IMR-90 (cell line): Measurements from ENCODE around the gene EHD4. TPM values are rescaled to one million over a fixed set of nuclear protein-coding genes. Genes with fewer than 3 reads are reported as not detected.

Experiments
- ATAC-seq: fragments of 200-7000 bp; cut with Tn5 transposase; 2 replicates; pipeline ENCODE4 v1.9.1; 2020; ENCODE audit warnings: low read depth, mild to moderate bottlenecking, moderate library complexity
- BruUV-seq: library from RNA; stranded (reverse); fragments of 400-500 nt; replicated peaks from 2 replicates; lab custom pipeline; 2021; lab: Mats Ljungman, UMichigan
- CTCF ChIA-PET: fragments of 300-600 bp; formaldehyde crosslinking; extraction: SDS; loops from one replicate; lab custom pipeline; 2021; ENCODE audit warnings: antibody characterized with exemption; lab: Yijun Ruan, JAX
- POLR2A ChIA-PET: fragments of 300-600 bp; sonication (Branson Sonifier 250); formaldehyde crosslinking; loops from one replicate; lab custom pipeline; 2022; ENCODE audit warnings: antibody characterized with exemption; ENCODE audit not compliant: unreplicated experiment; lab: Charles Lee
- DNase-seq: peaks from one replicate; pipeline ENCODE4 v3.0.0; 2013
- H2AFZ ChIP-seq: replicated peaks from 2 replicates; pipeline ENCODE3; 2013; ENCODE audit warnings: low read length, mild to moderate bottlenecking; ENCODE audit not compliant: poor library complexity
- H2AK5ac ChIP-seq: 2 replicates; pipeline ENCODE4 v1.6.1; 2013; ENCODE audit warnings: low read depth, low read length, inconsistent platforms
- H2AK9ac ChIP-seq: replicated peaks from 2 replicates; pipeline ENCODE3; 2013; ENCODE audit warnings: mild to moderate bottlenecking, low read depth, low read length, moderate library complexity; ENCODE audit not compliant: poor library complexity
- H2BK120ac ChIP-seq: 2 replicates; pipeline ENCODE4 v1.6.1; 2013; ENCODE audit warnings: low read depth, low read length, inconsistent platforms
- H2BK15ac ChIP-seq: 3 replicates; pipeline ENCODE4 v1.6.1; 2013; ENCODE audit warnings: low read depth, low read length, inconsistent platforms
- H2BK20ac ChIP-seq: 2 replicates; pipeline ENCODE4 v1.6.1; 2013; ENCODE audit warnings: low read depth, mild to moderate bottlenecking, inconsistent platforms, low read length, moderate library complexity
- H2BK5ac ChIP-seq: 2 replicates; pipeline ENCODE4 v1.6.1; 2013; ENCODE audit warnings: mild to moderate bottlenecking, low read depth, low read length, inconsistent platforms; ENCODE audit not compliant: poor library complexity, severe bottlenecking
- H3K14ac ChIP-seq: replicated peaks from 2 replicates; pipeline ENCODE4 v1.6.1; 2013; ENCODE audit warnings: low read depth, low read length, inconsistent platforms
- H3K18ac ChIP-seq: 2 replicates; pipeline ENCODE4 v1.6.1; 2013; ENCODE audit warnings: low read depth, low read length, control low read depth
- H3K23ac ChIP-seq: 2 replicates; pipeline ENCODE4 v1.6.1; 2013; ENCODE audit warnings: low read depth, low read length, inconsistent platforms
- H3K27ac ChIP-seq: 2 replicates; pipeline ENCODE4 v1.5.1; 2013; ENCODE audit warnings: mild to moderate bottlenecking, control low read depth, low read length; ENCODE audit not compliant: insufficient read depth
- H3K27me3 ChIP-seq: 2 replicates; pipeline ENCODE4 v1.6.1; 2013; ENCODE audit warnings: low read length; ENCODE audit not compliant: control insufficient read depth, insufficient read depth
- H3K36me3 ChIP-seq: 2 replicates; pipeline ENCODE4 v1.6.1; 2013; ENCODE audit warnings: low read length, mixed read lengths; ENCODE audit not compliant: control insufficient read depth, insufficient read depth
- H3K4ac ChIP-seq: 2 replicates; pipeline ENCODE4 v1.6.1; 2013; ENCODE audit warnings: low read depth, low read length, inconsistent platforms
- H3K4me1 ChIP-seq: 2 replicates; pipeline ENCODE4 v1.6.1; 2013; ENCODE audit warnings: low read length, mixed read lengths; ENCODE audit not compliant: control insufficient read depth, insufficient read depth
- H3K4me2 ChIP-seq: 2 replicates; pipeline ENCODE4 v1.6.1; 2013; ENCODE audit warnings: low read depth, mild to moderate bottlenecking, control low read depth, low read length, moderate library complexity
- H3K4me3 ChIP-seq: 2 replicates; pipeline ENCODE4 v1.5.1; 2013; ENCODE audit warnings: low read depth, mild to moderate bottlenecking, control low read depth, low read length, moderate library complexity; ENCODE audit not compliant: insufficient read depth
- H3K56ac ChIP-seq: 2 replicates; pipeline ENCODE4 v1.6.1; 2013; ENCODE audit warnings: low read length, inconsistent platforms; ENCODE audit not compliant: insufficient read depth; ENCODE audit errors: extremely low read depth
- H3K79me1 ChIP-seq, 2 experiments: 2 replicates each; pipeline ENCODE4 v1.6.1; 2013; ENCODE audit warnings: low read length in 2 of 2, inconsistent platforms in 1 of 2, low read depth in 1 of 2
- H3K9ac ChIP-seq: 2 replicates; pipeline ENCODE4 v1.6.1; 2013; ENCODE audit warnings: low read depth, low read length, control low read depth
- H3K9me1 ChIP-seq: 2 replicates; pipeline ENCODE4 v1.6.1; 2013; ENCODE audit warnings: low read length, inconsistent platforms; ENCODE audit not compliant: insufficient read depth
- H3K9me3 ChIP-seq: 2 replicates; pipeline ENCODE4 v1.6.1; 2013; ENCODE audit warnings: low read length; ENCODE audit not compliant: control insufficient read depth, insufficient read depth
- H4K20me1 ChIP-seq: 2 replicates; pipeline ENCODE4 v1.6.1; 2013; ENCODE audit warnings: low read length, inconsistent platforms; ENCODE audit not compliant: insufficient read depth
- H4K5ac ChIP-seq: 2 replicates; pipeline ENCODE4 v1.6.1; 2013; ENCODE audit warnings: mild to moderate bottlenecking, low read depth, low read length, control low read depth
- H4K8ac ChIP-seq, 2 experiments: 2 replicates each; pipeline ENCODE4 v1.6.1; 2013; ENCODE audit warnings: low read depth in 2 of 2, low read length in 2 of 2, control low read depth in 1 of 2, inconsistent platforms in 1 of 2
- H4K91ac ChIP-seq: 2 replicates; pipeline ENCODE4 v1.6.1; 2013; ENCODE audit warnings: low read depth, low read length, inconsistent platforms; ENCODE audit not compliant: insufficient read depth
- BHLHE40 ChIP-seq: fragments of 150-350 bp; IDR thresholded peaks from 2 replicates; pipeline ENCODE4 v1.6.1; 2016; ENCODE audit warnings: mild to moderate bottlenecking, low read depth, low read length
- CHD1 ChIP-seq: IDR thresholded peaks from 2 replicates; pipeline ENCODE4 v1.6.1; 2012; ENCODE audit warnings: low read depth, low read length, improper control_type of control experiment
- FOS ChIP-seq: fragments of 150-350 bp; IDR thresholded peaks from 2 replicates; pipeline ENCODE4 v1.6.1; 2016; ENCODE audit warnings: low read depth, low read length
- MAFK ChIP-seq: IDR thresholded peaks from 2 replicates; pipeline ENCODE4 v1.6.1; 2012; ENCODE audit warnings: low read depth, low read length, improper control_type of control experiment
- MXI1 ChIP-seq: IDR thresholded peaks from 2 replicates; pipeline ENCODE4 v1.6.1; 2012; ENCODE audit warnings: low read depth, mild to moderate bottlenecking, low read length, moderate library complexity, borderline replicate concordance
- POLR2A ChIP-seq: IDR thresholded peaks from 2 replicates; pipeline ENCODE4 v1.6.1; 2012; ENCODE audit warnings: mild to moderate bottlenecking, low read depth, low read length
- RCOR1 ChIP-seq: IDR thresholded peaks from 2 replicates; pipeline ENCODE4 v1.6.1; 2012; ENCODE audit warnings: mild to moderate bottlenecking, low read length, improper control_type of control experiment; ENCODE audit not compliant: insufficient replicate concordance
- RFX5 ChIP-seq: IDR thresholded peaks from 2 replicates; pipeline ENCODE4 v1.8.0; 2012; ENCODE audit warnings: low read depth, mild to moderate bottlenecking, low read length, moderate library complexity
- SMC3 ChIP-seq: fragments of 150-350 bp; IDR thresholded peaks from 2 replicates; pipeline ENCODE4 v1.6.1; 2016; ENCODE audit warnings: low read depth, mild to moderate bottlenecking, antibody characterized with exemption, low read length, moderate library complexity
- WGBS, 2 experiments: methylation state at CpG; one replicate each; pipeline versions ENCODE4 v1.1.5 to v1.1.7; 2013; ENCODE audit warnings: missing lambda C conversion rate in 2 of 2; ENCODE audit not compliant: insufficient read length in 1 of 2; ENCODE audit errors: extremely low coverage in 2 of 2; 5-methylcytosine and 5-hydroxymethylcytosine counted together
- dilution Hi-C: fragments of 300-500 bp; cut with HindIII; formaldehyde crosslinking; loops from one replicate; pipeline ENCODE4 v1.14.3; 2018; ENCODE audit warnings: low sequenced_read_pairs; ENCODE audit not compliant: unreplicated experiment
- in situ Hi-C: fragments of 300-500 bp; cut with MboI; formaldehyde crosslinking; loops from 3 replicates; pipeline ENCODE4 v1.14.3; 2019; ENCODE audit warnings: low sequenced_read_pairs, inconsistent platforms, mixed read lengths
- intact Hi-C: fragments of 100-400 bp; cut with micrococcal nuclease; formaldehyde crosslinking; loops from 2 replicates; pipeline ENCODE4 v1.10.0; 2022
- polyA plus RNA-seq, 3 experiments: library from polyadenylated mRNA; depleted of rRNA; stranded (reverse); fragments of >200 nt; gene quantifications; 2 replicates each; pipeline ENCODE4 v1.2.3, GENCODE V29; 2012; ENCODE audit warnings: low replicate concordance in 1 of 3
- total RNA-seq: library from RNA; depleted of rRNA; stranded (reverse); fragments of >200 nt; gene quantifications from 2 replicates; pipeline ENCODE4 v1.2.3, GENCODE V29; 2012
- TF ChIP-seq, protein P1 (sequence below): conservative IDR thresholded peaks from 2 replicates; pipeline ENCODE4 v1.5.1; 2012; ENCODE audit warnings: mild to moderate bottlenecking, low read depth, low read length, improper control_type of control experiment
- TF ChIP-seq, protein P2 (sequence below): fragments of 150-350 bp; IDR thresholded peaks from 2 replicates; pipeline ENCODE4 v1.6.1; 2016; ENCODE audit warnings: low read depth, mild to moderate bottlenecking, low read length, moderate library complexity, borderline replicate concordance

The EHD4 gene
- total and polyA plus RNA-seq, 2 of the 4 experiments (the other 2 are of a cell fraction): 21.0 to 29.0 TPM

DNA sequence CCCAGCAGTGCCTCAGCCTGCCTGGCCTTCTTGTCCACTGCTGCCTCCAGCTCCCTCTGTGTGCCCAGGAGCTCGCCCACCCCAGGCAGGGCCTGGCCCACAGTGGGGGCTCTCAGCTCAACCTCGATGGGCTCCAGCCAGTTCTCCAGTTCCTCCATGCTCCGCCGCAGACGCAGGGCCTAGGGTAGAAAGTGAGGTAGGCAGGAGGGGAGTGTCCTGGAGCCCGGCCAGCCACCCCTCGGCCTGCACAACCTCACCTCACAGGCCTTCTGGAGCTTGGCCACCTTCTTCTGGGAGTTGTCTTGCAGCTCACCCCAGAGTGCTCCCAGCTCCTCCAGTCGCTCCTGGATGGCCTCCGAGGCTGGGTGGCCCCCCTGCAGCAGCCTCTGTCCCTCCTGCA lies 115.0 kb downstream of the EHD4 start:
- POLR2A ChIA-PET: no interaction called here
- no peak overlapping the region for H3K9ac ChIP-seq
- H2BK20ac ChIP-seq: no peak overlapping the region
- H3K36me3 ChIP-seq: no peaks in the 10 kb centered on the region
- no peak overlapping the region for H4K91ac ChIP-seq
- no peak overlapping the region for H2BK120ac ChIP-seq
- H4K20me1 ChIP-seq: no peaks in the 10 kb centered on the region
- H3K23ac ChIP-seq: no peak overlapping the region
- CTCF ChIA-PET: no interaction called here
- H3K79me1 ChIP-seq: no peaks in the 10 kb centered on the region
- DNase-seq (no peak), ATAC-seq (no peak)
- no peak overlapping the region for H4K5ac ChIP-seq
- no peak overlapping the region for H3K14ac ChIP-seq
- H2AK9ac ChIP-seq: peak overlapping the region; percentile 66
- intact Hi-C loops: no loop called here
- H2AK5ac ChIP-seq: no peak overlapping the region
- 100% methylated on average over 1 of the region's 9 CpGs; no CpG with 5 or more reads in 1 of the 2 experiments for WGBS, 2 experiments
- H3K56ac ChIP-seq: no peak overlapping the region
- H3K27me3 ChIP-seq: peaks cover 34% of the 10 kb centered on the region
- no peak overlapping the region for H2AFZ ChIP-seq
- no peak overlapping the region for H2BK5ac ChIP-seq
- H3K4ac ChIP-seq: no peak overlapping the region
- in situ Hi-C loops: no loop called here
- H3K4me2 ChIP-seq: no peak overlapping the region
- TF ChIP-seq MAFK (no peak), SMC3 (no peak), CHD1 (no peak), POLR2A (no peak), FOS (no peak), RCOR1 (no peak), MXI1 (no peak), BHLHE40 (no peak), RFX5 (no peak)
- TF ChIP-seq, protein P1, sequence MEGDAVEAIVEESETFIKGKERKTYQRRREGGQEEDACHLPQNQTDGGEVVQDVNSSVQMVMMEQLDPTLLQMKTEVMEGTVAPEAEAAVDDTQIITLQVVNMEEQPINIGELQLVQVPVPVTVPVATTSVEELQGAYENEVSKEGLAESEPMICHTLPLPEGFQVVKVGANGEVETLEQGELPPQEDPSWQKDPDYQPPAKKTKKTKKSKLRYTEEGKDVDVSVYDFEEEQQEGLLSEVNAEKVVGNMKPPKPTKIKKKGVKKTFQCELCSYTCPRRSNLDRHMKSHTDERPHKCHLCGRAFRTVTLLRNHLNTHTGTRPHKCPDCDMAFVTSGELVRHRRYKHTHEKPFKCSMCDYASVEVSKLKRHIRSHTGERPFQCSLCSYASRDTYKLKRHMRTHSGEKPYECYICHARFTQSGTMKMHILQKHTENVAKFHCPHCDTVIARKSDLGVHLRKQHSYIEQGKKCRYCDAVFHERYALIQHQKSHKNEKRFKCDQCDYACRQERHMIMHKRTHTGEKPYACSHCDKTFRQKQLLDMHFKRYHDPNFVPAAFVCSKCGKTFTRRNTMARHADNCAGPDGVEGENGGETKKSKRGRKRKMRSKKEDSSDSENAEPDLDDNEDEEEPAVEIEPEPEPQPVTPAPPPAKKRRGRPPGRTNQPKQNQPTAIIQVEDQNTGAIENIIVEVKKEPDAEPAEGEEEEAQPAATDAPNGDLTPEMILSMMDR: no peak
- TF ChIP-seq, protein P2, sequence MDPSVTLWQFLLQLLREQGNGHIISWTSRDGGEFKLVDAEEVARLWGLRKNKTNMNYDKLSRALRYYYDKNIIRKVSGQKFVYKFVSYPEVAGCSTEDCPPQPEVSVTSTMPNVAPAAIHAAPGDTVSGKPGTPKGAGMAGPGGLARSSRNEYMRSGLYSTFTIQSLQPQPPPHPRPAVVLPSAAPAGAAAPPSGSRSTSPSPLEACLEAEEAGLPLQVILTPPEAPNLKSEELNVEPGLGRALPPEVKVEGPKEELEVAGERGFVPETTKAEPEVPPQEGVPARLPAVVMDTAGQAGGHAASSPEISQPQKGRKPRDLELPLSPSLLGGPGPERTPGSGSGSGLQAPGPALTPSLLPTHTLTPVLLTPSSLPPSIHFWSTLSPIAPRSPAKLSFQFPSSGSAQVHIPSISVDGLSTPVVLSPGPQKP: no peak
- no peak overlapping the region for H2BK15ac ChIP-seq
- no peak overlapping the region for H3K4me3 ChIP-seq
- H3K18ac ChIP-seq: no peak overlapping the region
- H3K27ac ChIP-seq: no peak overlapping the region
- no peaks in the 10 kb centered on the region for H3K9me1 ChIP-seq
- no TSS peak for BruUV-seq
- dilution Hi-C loops: no loop called here
- H3K4me1 ChIP-seq: no peaks in the 10 kb centered on the region
- no peak overlapping the region for H4K8ac ChIP-seq
- no peaks in the 10 kb centered on the region for H3K9me3 ChIP-seq
